HEK293T (cell line): ENCODE data around the gene HIRA.
"Not testable (repeated sequence)": the region's sequence is repeated elsewhere in the genome, so short reads cannot be mapped to it uniquely, and the experiment has no call there.

Experiments used
- CTCF ChIA-PET: fragments of 350-600 bp; formaldehyde crosslinking; extraction: SDS; loops from one replicate; lab custom pipeline; 2021; ENCODE audit warnings: antibody characterized with exemption, inconsistent platforms; lab: Yijun Ruan, JAX
- POLR2A ChIA-PET: fragments of 350-600 bp; formaldehyde crosslinking; extraction: SDS; loops from one replicate; lab custom pipeline; 2020; ENCODE audit warnings: antibody characterized with exemption, inconsistent platforms; lab: Yijun Ruan, JAX
- DNase-seq: peaks from one replicate; pipeline ENCODE4 v3.0.0; 2012; ENCODE audit warnings: mixed read lengths; ENCODE audit errors: extremely low spot score
- ARNT ChIP-seq: fragments of 450-650 bp; IDR thresholded peaks from 2 replicates; pipeline ENCODE4 v1.6.1; 2017; ENCODE audit warnings: mild to moderate bottlenecking
- BHLHE40 ChIP-seq: fragments of 450-650 bp; IDR thresholded peaks from 2 replicates; pipeline ENCODE4 v1.6.1; 2016; ENCODE audit warnings: mild to moderate bottlenecking, moderate library complexity, borderline replicate concordance
- CTBP1 ChIP-seq: fragments of 450-650 bp; IDR thresholded peaks from 2 replicates; pipeline ENCODE4 v1.6.1; 2016; ENCODE audit warnings: borderline replicate concordance
- ELF4 ChIP-seq: fragments of 450-650 bp; IDR thresholded peaks from 2 replicates; pipeline ENCODE4 v1.6.1; 2017; ENCODE audit warnings: antibody characterized with exemption
- FOXA1 ChIP-seq: fragments of 450-650 bp; IDR thresholded peaks from 2 replicates; pipeline ENCODE4 v1.6.1; 2016; ENCODE audit warnings: mild to moderate bottlenecking
- FOXK2 ChIP-seq: fragments of 450-650 bp; IDR thresholded peaks from 2 replicates; pipeline ENCODE4 v1.6.1; 2016; ENCODE audit warnings: mild to moderate bottlenecking
- FOXM1 ChIP-seq: fragments of 450-650 bp; IDR thresholded peaks from 2 replicates; pipeline ENCODE4 v1.6.1; 2017; ENCODE audit warnings: mild to moderate bottlenecking, borderline replicate concordance
- HDGF ChIP-seq: fragments of 450-650 bp; IDR thresholded peaks from 2 replicates; pipeline ENCODE4 v1.6.1; 2017; ENCODE audit warnings: antibody characterized with exemption, borderline replicate concordance
- L3MBTL2 ChIP-seq: fragments of 450-650 bp; conservative IDR thresholded peaks from 2 replicates; pipeline ENCODE4 v1.6.1; 2016; ENCODE audit warnings: mild to moderate bottlenecking
- LEF1 ChIP-seq: fragments of 450-650 bp; IDR thresholded peaks from 2 replicates; pipeline ENCODE4 v1.6.1; 2017; ENCODE audit warnings: mild to moderate bottlenecking, borderline replicate concordance
- NFRKB ChIP-seq: fragments of 450-650 bp; IDR thresholded peaks from 2 replicates; pipeline ENCODE4 v1.6.1; 2016; ENCODE audit warnings: mild to moderate bottlenecking, moderate library complexity
- PKNOX1 ChIP-seq: fragments of 450-650 bp; IDR thresholded peaks from 2 replicates; pipeline ENCODE4 v1.6.1; 2016
- SP1 ChIP-seq: fragments of 450-650 bp; IDR thresholded peaks from 2 replicates; pipeline ENCODE4 v1.6.1; 2017
- SUZ12 ChIP-seq: fragments of 450-650 bp; IDR thresholded peaks from 2 replicates; pipeline ENCODE4 v1.6.1; 2016; ENCODE audit warnings: mild to moderate bottlenecking
- TARDBP ChIP-seq: fragments of 450-650 bp; IDR thresholded peaks from 2 replicates; pipeline ENCODE4 v1.6.1; 2016
- ZNF384 ChIP-seq: fragments of 450-650 bp; IDR thresholded peaks from 2 replicates; pipeline ENCODE4 v1.6.1; 2016

Gene HIRA

GRCh38 chr22:19331474-19331873, 100.1 kb downstream of the HIRA start:
- ChIA-PET POLR2A (no interaction called here), CTCF (no interaction called here)
- no peak for DNase-seq
- TF ChIP-seq CTBP1 = no peak
- no peak for TF ChIP-seq FOXM1
- no peak for TF ChIP-seq ARNT
- no peak for TF ChIP-seq PKNOX1
- TF ChIP-seq FOXK2 = no peak
- TF ChIP-seq LEF1 = no peak
- TF ChIP-seq L3MBTL2 = no peak
- TF ChIP-seq FOXA1 = no peak
- no peak for TF ChIP-seq ELF4
- no peak for TF ChIP-seq HDGF
- no peak for TF ChIP-seq SUZ12
- TF ChIP-seq ZNF384 = no peak
- no peak for TF ChIP-seq SP1
- no peak for TF ChIP-seq TARDBP
- no peak for TF ChIP-seq NFRKB
- TF ChIP-seq BHLHE40 = no peak

- TF ChIP-seq ZNF384 = no peak
- no peak for TF ChIP-seq BHLHE40
- no peak for TF ChIP-seq SP1
- TF ChIP-seq FOXK2 = no peak
- TF ChIP-seq FOXA1 = no peak
- TF ChIP-seq ARNT = no peak
- no peak for TF ChIP-seq FOXM1
- TF ChIP-seq CTBP1 = no peak
- TF ChIP-seq L3MBTL2 = no peak
- TF ChIP-seq HDGF = no peak
- no peak for TF ChIP-seq ELF4
- TF ChIP-seq LEF1 = no peak
- no peak for TF ChIP-seq NFRKB
- no peak for TF ChIP-seq PKNOX1
- no peak for TF ChIP-seq TARDBP
- no peak for TF ChIP-seq SUZ12
- DNase-seq = no peak
- ChIA-PET CTCF (no interaction called here), POLR2A (no interaction called here)
Observed at GRCh38 chr22:19330865-19331418, 100.6 kb downstream of the HIRA start.

GRCh38 chr22:19330205-19330604, 101.3 kb downstream of the HIRA start:
- POLR2A ChIA-PET, DNase-seq, CTCF ChIA-PET: not testable (repeated sequence)

- ChIA-PET CTCF (no interaction called here), POLR2A (no interaction called here)
- TF ChIP-seq L3MBTL2 (no peak), HDGF (no peak), PKNOX1 (no peak), FOXA1 (no peak), FOXM1 (no peak), CTBP1 (no peak), LEF1 (no peak), ELF4 (no peak), TARDBP (no peak), SP1 (no peak), FOXK2 (no peak), SUZ12 (no peak)
- DNase-seq = no peak
Observed at GRCh38 chr22:19329454-19329853, 102.1 kb downstream of the HIRA start.

- DNase-seq = no peak
- ChIA-PET POLR2A (no interaction called here), CTCF (no interaction called here)
- no peak for TF ChIP-seq SP1
Observed at GRCh38 chr22:19325296-19325948, 106.1 kb downstream of the HIRA start.

GRCh38 chr22:19323420-19323819, 108.1 kb downstream of the HIRA start:
- POLR2A ChIA-PET, DNase-seq: not testable (repeated sequence)
- CTCF ChIA-PET = interaction anchor here (0.6 kb wide), 1 partner anchor 970 kb away, joined by 3 read pairs; no protein-coding TSS in a partner anchor

- DNase-seq = no peak
- TF ChIP-seq FOXA1 (no peak), NFRKB (no peak), FOXM1 (no peak), TARDBP (no peak), BHLHE40 (no peak), CTBP1 (no peak), ELF4 (no peak)
- ChIA-PET CTCF (no interaction called here), POLR2A (no interaction called here)
Observed at GRCh38 chr22:19321757-19322156, 109.8 kb downstream of the HIRA start.

- CTCF ChIA-PET, DNase-seq, POLR2A ChIA-PET: not testable (repeated sequence)
Observed at GRCh38 chr22:19320136-19320535, 111.4 kb downstream of the HIRA start.
